B cell (primary cell): ENCODE results near the gene TMEM80. TPM values are rescaled to one million over a fixed set of nuclear protein-coding genes. Genes with fewer than 3 reads are reported as not detected.

ENCODE experiments used
- ATAC-seq: fragments of 200-7000 bp; cut with Tn5 transposase; one replicate; pipeline ENCODE4 v1.10.0; 2021; ENCODE audit warnings: low read depth, mild to moderate bottlenecking, moderate number of reproducible peaks, moderate library complexity
- CTCF ChIA-PET: fragments of 350-600 bp; sonication (Branson Sonifier 250); formaldehyde crosslinking; loops from one replicate; lab custom pipeline; 2021; ENCODE audit warnings: antibody characterized with exemption, inconsistent platforms; lab: Charles Lee
- POLR2A ChIA-PET: fragments of 350-600 bp; sonication (Branson Sonifier 250); formaldehyde crosslinking; loops from one replicate; lab custom pipeline; 2021; ENCODE audit warnings: antibody characterized with exemption; lab: Charles Lee
- DNase-seq: peaks from one replicate; pipeline ENCODE4 v3.0.0; 2013
- H2AFZ ChIP-seq: 2 replicates; pipeline ENCODE4 v1.6.1; 2012; ENCODE audit warnings: mild to moderate bottlenecking, low read depth, low read length; ENCODE audit not compliant: insufficient read depth, poor library complexity, severe bottlenecking
- H3K27ac ChIP-seq, 2 donors: 1 replicate in 1 of 2; 2 replicates in 1 of 2; pipeline ENCODE4 v1.5.1; 2012 to 2013; ENCODE audit warnings: low read length in 2 of 2, mild to moderate bottlenecking in 2 of 2, moderate library complexity in 1 of 2
- H3K27me3 ChIP-seq, 4 experiments: fragments of 200-600 bp in 1 of 4; sonication (generic) in 1 of 4; replicated peaks in 1 of 4; 1 replicate in 2 of 4; 2 replicates in 2 of 4; pipeline versions ENCODE4 v1.6.1 to v1.7.0; 2013 to 2016; ENCODE audit warnings: low read length in 3 of 4, mild to moderate bottlenecking in 2 of 4, mixed read lengths in 1 of 4, moderate library complexity in 1 of 4; ENCODE audit not compliant: insufficient read depth in 4 of 4, control insufficient read depth in 3 of 4; ENCODE audit errors: control extremely low read depth in 1 of 4
- H3K36me3 ChIP-seq, 2 experiments: replicated peaks in 1 of 2; 1 replicate in 1 of 2; 2 replicates in 1 of 2; pipeline versions ENCODE4 v1.6.1 to v1.7.1; 2013; ENCODE audit warnings: low read length in 1 of 2; ENCODE audit not compliant: insufficient read depth in 2 of 2, control insufficient read depth in 1 of 2; ENCODE audit errors: control extremely low read depth in 1 of 2, extremely low read depth in 1 of 2
- H3K4me1 ChIP-seq, 2 donors: fragments of 200-600 bp in 1 of 2; sonication (generic) in 1 of 2; 1 replicate in 1 of 2; 2 replicates in 1 of 2; pipeline versions ENCODE4 v1.5.1 to v1.6.1; 2013 to 2017; ENCODE audit warnings: low read length in 2 of 2; ENCODE audit not compliant: control insufficient read depth in 2 of 2, insufficient read depth in 2 of 2
- H3K4me2 ChIP-seq: replicated peaks from 2 replicates; pipeline ENCODE3; 2012; ENCODE audit warnings: mild to moderate bottlenecking, low read depth, low read length; ENCODE audit not compliant: poor library complexity, severe bottlenecking
- H3K4me3 ChIP-seq, 5 experiments: fragments of 200-600 bp in 1 of 5; sonication (generic) in 1 of 5; 1 replicate in 3 of 5; 2 replicates in 2 of 5; pipeline versions ENCODE4 v1.5.1 to v1.7.0; 2011 to 2016; ENCODE audit warnings: low read length in 4 of 5, mild to moderate bottlenecking in 4 of 5, low read depth in 2 of 5, control low read depth in 1 of 5, moderate library complexity in 1 of 5; ENCODE audit not compliant: insufficient read depth in 1 of 5; ENCODE audit errors: control extremely low read depth in 1 of 5, extremely low read depth in 1 of 5
- H3K79me2 ChIP-seq: fragments of 200-600 bp; sonication (generic); one replicate; pipeline ENCODE4 v1.6.0; 2016; ENCODE audit warnings: low read length; ENCODE audit not compliant: control insufficient read depth, insufficient read depth
- H3K9ac ChIP-seq: fragments of 200-600 bp; sonication (generic); 2 replicates; pipeline ENCODE4 v1.6.1; 2017; ENCODE audit warnings: mild to moderate bottlenecking, low read length, moderate library complexity
- H3K9me3 ChIP-seq, 3 donors: one replicate each; pipeline versions ENCODE4 v1.6.1 to v1.7.1; 2013; ENCODE audit warnings: low read length in 2 of 3; ENCODE audit not compliant: control insufficient read depth in 2 of 3, insufficient read depth in 1 of 3; ENCODE audit errors: control extremely low read depth in 1 of 3
- H4K20me1 ChIP-seq: 2 replicates; pipeline ENCODE4 v1.6.0; 2012; ENCODE audit warnings: mild to moderate bottlenecking, low read length; ENCODE audit not compliant: insufficient read depth, control insufficient read depth, poor library complexity, severe bottlenecking
- H3K27ac Mint-ChIP-seq: one replicate; pipeline ENCODE4 v1.8.0; 2021; ENCODE audit warnings: mixed read lengths
- H3K27me3 Mint-ChIP-seq: one replicate; pipeline ENCODE4 v1.8.0; 2021; ENCODE audit warnings: mixed read lengths
- H3K4me1 Mint-ChIP-seq: one replicate; pipeline ENCODE4 v1.8.0; 2021; ENCODE audit warnings: mixed read lengths
- H3K4me3 Mint-ChIP-seq: one replicate; pipeline ENCODE4 v1.8.0; 2021; ENCODE audit warnings: mixed read lengths
- H3K9me3 Mint-ChIP-seq: one replicate; pipeline ENCODE4 v1.8.0; 2022; ENCODE audit warnings: mixed read lengths; ENCODE audit not compliant: insufficient read depth
- CTCF ChIP-seq: fragments of 200-600 bp; IDR thresholded peaks from one replicate; pipeline ENCODE4 v1.8.0; 2022; ENCODE audit warnings: antibody characterized with exemption, mild to moderate bottlenecking
- EZH2 ChIP-seq: IDR thresholded peaks from 2 replicates; pipeline ENCODE4 v1.6.1; 2012; ENCODE audit warnings: borderline replicate concordance, low read depth, mild to moderate bottlenecking, moderate library complexity, low read length; ENCODE audit not compliant: insufficient read depth, poor library complexity, severe bottlenecking
- WGBS: methylation state at CpG from one replicate; pipeline ENCODE4 v1.1.5; 2013; ENCODE audit warnings: missing lambda C conversion rate; ENCODE audit not compliant: insufficient coverage; 5-methylcytosine and 5-hydroxymethylcytosine counted together
- intact Hi-C: fragments of 100-400 bp; cut with micrococcal nuclease; formaldehyde crosslinking; loops from one replicate; pipeline ENCODE4 v1.10.0; 2022
- polyA plus RNA-seq: library from polyadenylated mRNA; depleted of rRNA; stranded (reverse); fragments of >200 nt; gene quantifications from 2 replicates; pipeline ENCODE4 v1.2.3, GENCODE V29; 2012
- total RNA-seq, 2 donors: library from RNA; stranded (reverse); fragments of 120-200 nt in 1 of 2; gene quantifications; 1 replicate in 1 of 2; 2 replicates in 1 of 2; pipeline versions ENCODE4 v1.2.3 to v1.2.4, GENCODE V29; 2013 to 2022

Gene TMEM80
- total and polyA plus RNA-seq, 2 donors (not counting 1 experiment from before 2014, with no cell fraction given), result 72.5 to 84.1 TPM

GRCh38 chr11:746289-747157 is 50.9 kb downstream of the TMEM80 start:
- Histone ChIP-seq H3K36me3 (no peaks in the 10 kb centered on the region), H4K20me1 (peaks cover 38% of the 10 kb centered on the region), H3K4me1 (peaks cover 17 to 27% of the 10 kb centered on the region in 2 donors), H2AFZ (peak overlapping the region; percentile 85), H3K27me3 (no peaks in the 10 kb centered on the region), H3K4me3 (peak overlapping the region; percentile 19 to 88 (median 73)), H3K79me2 (peaks cover 38% of the 10 kb centered on the region), H3K27ac (peak overlapping the region in 1 of 2 donors; percentile 56), H3K9me3 (no peaks in the 10 kb centered on the region), H3K9ac (peak overlapping the region; percentile 73), H3K4me2 (peak overlapping the region; percentile 97)
- H3K4me3 Mint-ChIP-seq, result peak overlapping the region; percentile 88
- no peaks in the 10 kb centered on the region for H3K27me3 Mint-ChIP-seq
- POLR2A ChIA-PET, result interaction anchor here (0.7 kb wide), 1 partner anchor 53 kb away, joined by 3 read pairs; no protein-coding TSS in a partner anchor
- intact Hi-C loops, result loop anchor here (1.0 to 5.0 kb wide), 5 partner anchors 18 to 184 kb away; partner anchors contain the start of genes GATD1, LMNTD2 and RASSF7
- peaks cover 16% of the 10 kb centered on the region for H3K4me1 Mint-ChIP-seq
- DNase-seq (no peak), ATAC-seq (no peak)
- TF ChIP-seq CTCF, result peak; percentile 4
- no peak for TF ChIP-seq EZH2
- H3K27ac Mint-ChIP-seq, result peak overlapping the region; percentile 83
- 25% methylated on average over 44 of the region's 46 CpGs for WGBS
- no peaks in the 10 kb centered on the region for H3K9me3 Mint-ChIP-seq
- CTCF ChIA-PET, result interaction anchor here (0.6 to 2.0 kb wide), 10 partner anchors 17 to 192 kb away, joined by 3 to 13 read pairs (median 5); partner anchors contain the start of genes DEAF1 and TMEM80
